HCT116 (cell line): ENCODE measurements around the gene STAG1. TPM values are rescaled to one million over a fixed set of nuclear protein-coding genes. Genes with fewer than 3 reads are reported as not detected.

ENCODE experiments used
- ATAC-seq: fragments of 200-7000 bp; cut with Tn5 transposase; 2 replicates; pipeline ENCODE4 v1.9.1; 2020; ENCODE audit warnings: mild to moderate bottlenecking, moderate library complexity
- BruUV-seq: library from RNA; stranded (reverse); fragments of 400-500 nt; replicated peaks from 2 replicates; lab custom pipeline; 2021; lab: Mats Ljungman, UMichigan
- CTCF ChIA-PET: fragments of 300-600 bp; sonication (Branson Sonifier 250); formaldehyde crosslinking; loops from one replicate; lab custom pipeline; 2021; ENCODE audit warnings: antibody characterized with exemption; lab: Charles Lee
- POLR2A ChIA-PET: fragments of 300-600, 350-600 bp; sonication (Branson Sonifier 250); formaldehyde crosslinking; loops from one replicate; lab custom pipeline; 2021; ENCODE audit warnings: antibody characterized with exemption; lab: Charles Lee
- RAD21 ChIA-PET, 2 experiments: fragments of 300-600 bp; sonication (Branson Sonifier 250); formaldehyde crosslinking; loops; one replicate each; lab custom pipeline; 2023; ENCODE audit warnings: low total read pairs in 2 of 2; ENCODE audit not compliant: uncharacterized antibody in 2 of 2, unreplicated experiment in 2 of 2, low non-redundant PET in 1 of 2; lab: Charles Lee
- DNase-seq: peaks from one replicate; pipeline ENCODE4 v3.0.0-alpha.2; 2010; ENCODE audit warnings: low read depth, low spot score
- H2AFZ ChIP-seq: fragments of 200-600 bp; shearing (Covaris generic), sonication (generic); 2 replicates; pipeline ENCODE4 v1.6.1; 2017; ENCODE audit warnings: low read depth, mixed run types, mixed read lengths, antibody characterized with exemption, low read length; ENCODE audit not compliant: poor library complexity, severe bottlenecking
- H3K27ac ChIP-seq: 2 replicates; pipeline ENCODE4 v1.5.1; 2012; ENCODE audit warnings: low read depth, low read length
- H3K27me3 ChIP-seq: fragments of 200-600 bp; sonication (generic); 2 replicates; pipeline ENCODE4 v1.6.1; 2016; ENCODE audit warnings: mixed run types, low read length, mixed read lengths; ENCODE audit not compliant: insufficient read depth
- H3K36me3 ChIP-seq, 2 experiments: fragments of 200-500 bp in 1 of 2; fragments of 200-600 bp in 1 of 2; sonication (Bioruptor generic) in 1 of 2; sonication (generic) in 1 of 2; 2 replicates each; pipeline versions ENCODE4 v1.5.1 to v1.6.1; 2014 to 2016; ENCODE audit warnings: low read length in 2 of 2, inconsistent platforms in 1 of 2, mixed read lengths in 1 of 2, mixed run types in 1 of 2; ENCODE audit not compliant: insufficient read depth in 2 of 2, control insufficient read depth in 1 of 2
- H3K4me1 ChIP-seq, 2 experiments: fragments of 200-600 bp in 1 of 2; sonication (generic) in 1 of 2; 2 replicates each; pipeline versions ENCODE4 v1.5.1 to v1.6.1; 2012 to 2017; ENCODE audit warnings: low read length in 2 of 2, inconsistent platforms in 1 of 2, mild to moderate bottlenecking in 1 of 2, mixed read lengths in 1 of 2, mixed run types in 1 of 2, moderate library complexity in 1 of 2; ENCODE audit not compliant: insufficient read depth in 2 of 2, control insufficient read depth in 1 of 2
- H3K4me2 ChIP-seq: fragments of 200-600 bp; sonication (generic); 2 replicates; pipeline ENCODE4 v1.6.1; 2017; ENCODE audit warnings: mixed run types, low read length, mixed read lengths
- H3K4me3 ChIP-seq, 2 experiments: fragments of 200-600 bp in 1 of 2; sonication (generic) in 1 of 2; replicated peaks in 1 of 2; 2 replicates each; pipeline ENCODE4 v1.5.1; 2011 to 2016; ENCODE audit warnings: low read length in 2 of 2, control low read depth in 1 of 2, low read depth in 1 of 2, mild to moderate bottlenecking in 1 of 2, mixed read lengths in 1 of 2, mixed run types in 1 of 2
- H3K79me2 ChIP-seq: fragments of 200-600 bp; sonication (generic); 2 replicates; pipeline ENCODE4 v1.6.1; 2017; ENCODE audit warnings: mild to moderate bottlenecking, mixed run types, low read length, moderate library complexity, mixed read lengths; ENCODE audit not compliant: insufficient read depth
- H3K9ac ChIP-seq: fragments of 200-600 bp; sonication (generic); 2 replicates; pipeline ENCODE4 v1.6.1; 2016; ENCODE audit warnings: low read length, mixed read lengths
- H3K9me2 ChIP-seq: fragments of 200-600 bp; sonication (generic), shearing (Covaris generic); 2 replicates; pipeline ENCODE4 v1.6.1; 2017; ENCODE audit warnings: mixed run types, mild to moderate bottlenecking, moderate library complexity; ENCODE audit not compliant: insufficient read depth
- H3K9me3 ChIP-seq, 2 experiments: fragments of 200-500 bp in 1 of 2; fragments of 200-600 bp in 1 of 2; sonication (Bioruptor generic) in 1 of 2; sonication (generic) in 1 of 2; 2 replicates each; pipeline ENCODE4 v1.6.1; 2014 to 2017; ENCODE audit warnings: low read length in 2 of 2, mixed read lengths in 2 of 2, inconsistent platforms in 1 of 2, low read depth in 1 of 2, mild to moderate bottlenecking in 1 of 2, mixed run types in 1 of 2, moderate library complexity in 1 of 2; ENCODE audit not compliant: control insufficient read depth in 1 of 2, insufficient read depth in 1 of 2
- H4K20me1 ChIP-seq: fragments of 200-600 bp; sonication (generic), shearing (Covaris generic); 2 replicates; pipeline ENCODE4 v1.6.1; 2017; ENCODE audit warnings: mixed run types, mild to moderate bottlenecking, moderate library complexity; ENCODE audit not compliant: insufficient read depth
- CBX3 ChIP-seq: IDR thresholded peaks from 2 replicates; pipeline ENCODE4 v1.6.1; 2012; ENCODE audit warnings: low read depth
- EGR1 ChIP-seq: IDR thresholded peaks from 2 replicates; pipeline ENCODE4 v1.6.1; 2012; ENCODE audit warnings: low read depth
- EZH2 ChIP-seq: fragments of 200-600 bp; sonication (generic); IDR thresholded peaks from 2 replicates; pipeline ENCODE4 v1.6.1; 2017; ENCODE audit warnings: antibody characterized with exemption, mixed run types
- POLR2A ChIP-seq: IDR thresholded peaks from 2 replicates; pipeline ENCODE4 v1.7.0; 2011; ENCODE audit warnings: borderline replicate concordance; ENCODE audit not compliant: insufficient read depth, insufficient read length; ENCODE audit errors: extremely low read depth
- POLR2AphosphoS5 ChIP-seq: IDR thresholded peaks from 2 replicates; pipeline ENCODE4 v1.6.1; 2011; ENCODE audit warnings: mild to moderate bottlenecking, low read depth, low read length, moderate library complexity
- RAD21 ChIP-seq: IDR thresholded peaks from 2 replicates; pipeline ENCODE4 v1.6.1; 2012; ENCODE audit warnings: low read depth, mild to moderate bottlenecking
- SIN3A ChIP-seq: IDR thresholded peaks from 2 replicates; pipeline ENCODE4 v1.6.1; 2012; ENCODE audit warnings: low read depth
- SP1 ChIP-seq: IDR thresholded peaks from 2 replicates; pipeline ENCODE4 v1.6.1; 2012; ENCODE audit warnings: low read depth
- SRF ChIP-seq: IDR thresholded peaks from 2 replicates; pipeline ENCODE4 v1.6.1; 2012; ENCODE audit warnings: low read depth
- TCF7L2 ChIP-seq: IDR thresholded peaks from 2 replicates; pipeline ENCODE4 v1.7.0; 2011; ENCODE audit warnings: borderline replicate concordance, inconsistent platforms; ENCODE audit not compliant: insufficient read depth, insufficient read length; ENCODE audit errors: extremely low read depth
- YY1 ChIP-seq: IDR thresholded peaks from 2 replicates; pipeline ENCODE4 v1.6.1; 2011; ENCODE audit warnings: low read length, low read depth, moderate library complexity, mild to moderate bottlenecking; ENCODE audit not compliant: insufficient replicate concordance; ENCODE audit errors: extremely low read depth
- ZFX ChIP-seq: fragments of 450-650 bp; IDR thresholded peaks from 2 replicates; pipeline ENCODE4 v1.6.1; 2017
- intact Hi-C: fragments of 100-400 bp; cut with micrococcal nuclease; formaldehyde crosslinking; loops from 2 replicates; pipeline ENCODE4 v1.10.0; 2022
- total RNA-seq: library from RNA; stranded (reverse); gene quantifications from one replicate; pipeline ENCODE4 v1.2.1, GENCODE V29; 2021; ENCODE audit not compliant: unreplicated experiment
- TF ChIP-seq, protein P1 (sequence below): IDR thresholded peaks from 2 replicates; pipeline ENCODE4 v1.6.1; 2012
- TF ChIP-seq, protein P2 (sequence below): IDR thresholded peaks from 2 replicates; pipeline ENCODE4 v1.6.1; 2012
- TF ChIP-seq, protein P3 (sequence below): IDR thresholded peaks from 2 replicates; pipeline ENCODE4 v1.6.1; 2012; ENCODE audit warnings: low read depth

The STAG1 gene
- total RNA-seq, 1 experiment from 2014 or later: 29.4 TPM

DNA sequence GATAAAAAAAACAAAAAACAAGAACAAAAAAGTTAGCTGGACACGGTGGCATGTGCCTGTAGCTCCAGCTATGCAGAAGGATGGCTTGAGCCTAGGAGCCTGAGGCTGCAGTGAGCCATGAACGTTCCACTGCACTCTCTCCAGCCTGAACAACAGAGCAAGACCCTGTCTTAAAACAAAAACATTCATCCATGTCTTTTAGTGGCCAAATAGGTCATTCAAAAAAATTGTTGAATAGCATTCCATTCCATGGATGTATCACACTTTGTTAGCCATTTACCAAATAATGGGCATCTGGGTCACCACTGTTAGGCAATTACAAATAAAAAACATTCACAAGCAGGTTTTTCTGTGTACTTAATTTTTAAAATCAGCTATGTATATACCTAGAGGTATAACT, 139.7 kb downstream of the STAG1 start:
- no peaks in the 10 kb centered on the region for H3K9me3 ChIP-seq
- no peak overlapping the region for H3K4me3 ChIP-seq
- DNase-seq (no peak), ATAC-seq (no peak)
- no peaks in the 10 kb centered on the region for H3K9me2 ChIP-seq
- BruUV-seq: no TSS peak
- H3K36me3 ChIP-seq: no peaks in the 10 kb centered on the region
- no peaks in the 10 kb centered on the region for H3K79me2 ChIP-seq
- no peak overlapping the region for H3K4me2 ChIP-seq
- H3K27ac ChIP-seq: no peak overlapping the region
- H3K9ac ChIP-seq: no peak overlapping the region
- no peak overlapping the region for H2AFZ ChIP-seq
- ChIA-PET POLR2A (no interaction called here), CTCF (no interaction called here), RAD21 (no interaction called here)
- H3K4me1 ChIP-seq: no peaks in the 10 kb centered on the region
- no peaks in the 10 kb centered on the region for H3K27me3 ChIP-seq
- H4K20me1 ChIP-seq: no peaks in the 10 kb centered on the region
- intact Hi-C loops: no loop called here
- no peak for TF ChIP-seq YY1
- TF ChIP-seq ZFX: no peak
- no peak for TF ChIP-seq EZH2
- TF ChIP-seq SRF: no peak
- TF ChIP-seq POLR2AphosphoS5: no peak
- TF ChIP-seq, protein P1, sequence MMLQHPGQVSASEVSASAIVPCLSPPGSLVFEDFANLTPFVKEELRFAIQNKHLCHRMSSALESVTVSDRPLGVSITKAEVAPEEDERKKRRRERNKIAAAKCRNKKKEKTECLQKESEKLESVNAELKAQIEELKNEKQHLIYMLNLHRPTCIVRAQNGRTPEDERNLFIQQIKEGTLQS: no peak
- no peak for TF ChIP-seq CBX3
- no peak for TF ChIP-seq SP1
- no peak for TF ChIP-seq EGR1
- TF ChIP-seq, protein P2, sequence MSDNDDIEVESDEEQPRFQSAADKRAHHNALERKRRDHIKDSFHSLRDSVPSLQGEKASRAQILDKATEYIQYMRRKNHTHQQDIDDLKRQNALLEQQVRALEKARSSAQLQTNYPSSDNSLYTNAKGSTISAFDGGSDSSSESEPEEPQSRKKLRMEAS: no peak
- no peak for TF ChIP-seq POLR2A
- TF ChIP-seq RAD21: no peak
- TF ChIP-seq TCF7L2: no peak
- TF ChIP-seq, protein P3, sequence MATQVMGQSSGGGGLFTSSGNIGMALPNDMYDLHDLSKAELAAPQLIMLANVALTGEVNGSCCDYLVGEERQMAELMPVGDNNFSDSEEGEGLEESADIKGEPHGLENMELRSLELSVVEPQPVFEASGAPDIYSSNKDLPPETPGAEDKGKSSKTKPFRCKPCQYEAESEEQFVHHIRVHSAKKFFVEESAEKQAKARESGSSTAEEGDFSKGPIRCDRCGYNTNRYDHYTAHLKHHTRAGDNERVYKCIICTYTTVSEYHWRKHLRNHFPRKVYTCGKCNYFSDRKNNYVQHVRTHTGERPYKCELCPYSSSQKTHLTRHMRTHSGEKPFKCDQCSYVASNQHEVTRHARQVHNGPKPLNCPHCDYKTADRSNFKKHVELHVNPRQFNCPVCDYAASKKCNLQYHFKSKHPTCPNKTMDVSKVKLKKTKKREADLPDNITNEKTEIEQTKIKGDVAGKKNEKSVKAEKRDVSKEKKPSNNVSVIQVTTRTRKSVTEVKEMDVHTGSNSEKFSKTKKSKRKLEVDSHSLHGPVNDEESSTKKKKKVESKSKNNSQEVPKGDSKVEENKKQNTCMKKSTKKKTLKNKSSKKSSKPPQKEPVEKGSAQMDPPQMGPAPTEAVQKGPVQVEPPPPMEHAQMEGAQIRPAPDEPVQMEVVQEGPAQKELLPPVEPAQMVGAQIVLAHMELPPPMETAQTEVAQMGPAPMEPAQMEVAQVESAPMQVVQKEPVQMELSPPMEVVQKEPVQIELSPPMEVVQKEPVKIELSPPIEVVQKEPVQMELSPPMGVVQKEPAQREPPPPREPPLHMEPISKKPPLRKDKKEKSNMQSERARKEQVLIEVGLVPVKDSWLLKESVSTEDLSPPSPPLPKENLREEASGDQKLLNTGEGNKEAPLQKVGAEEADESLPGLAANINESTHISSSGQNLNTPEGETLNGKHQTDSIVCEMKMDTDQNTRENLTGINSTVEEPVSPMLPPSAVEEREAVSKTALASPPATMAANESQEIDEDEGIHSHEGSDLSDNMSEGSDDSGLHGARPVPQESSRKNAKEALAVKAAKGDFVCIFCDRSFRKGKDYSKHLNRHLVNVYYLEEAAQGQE: no peak
- TF ChIP-seq SIN3A: no peak
